Glutamatergic neuron (in vitro differentiated cells): Measurements from ENCODE around the gene FMN1. TPM values are rescaled to one million over a fixed set of nuclear protein-coding genes. Genes with fewer than 3 reads are reported as not detected.
A peak's percentile ranks its signal among the peaks of the same experiment; 100 is the strongest.

Experiments used
- DNase-seq: peaks from one replicate; pipeline ENCODE4 v3.0.0; 2022
- H3K27ac Mint-ChIP-seq: one replicate; pipeline ENCODE4 v1.8.0; 2020; ENCODE audit warnings: mild to moderate bottlenecking, mixed read lengths, inconsistent platforms; ENCODE audit not compliant: unreplicated experiment
- H3K27me3 Mint-ChIP-seq: one replicate; pipeline ENCODE4 v1.8.0; 2020; ENCODE audit warnings: mild to moderate bottlenecking, moderate library complexity, mixed read lengths, inconsistent platforms; ENCODE audit not compliant: unreplicated experiment
- H3K36me3 Mint-ChIP-seq: one replicate; pipeline ENCODE4 v1.8.0; 2020; ENCODE audit warnings: mild to moderate bottlenecking, mixed read lengths, inconsistent platforms; ENCODE audit not compliant: unreplicated experiment
- H3K4me1 Mint-ChIP-seq: one replicate; pipeline ENCODE4 v1.8.0; 2020; ENCODE audit warnings: mild to moderate bottlenecking, low read depth, mixed read lengths, inconsistent platforms; ENCODE audit not compliant: unreplicated experiment
- H3K4me3 Mint-ChIP-seq: one replicate; pipeline ENCODE4 v1.8.0; 2020; ENCODE audit warnings: mild to moderate bottlenecking, mixed read lengths, inconsistent platforms; ENCODE audit not compliant: unreplicated experiment
- H3K9me3 Mint-ChIP-seq: one replicate; pipeline ENCODE4 v1.8.0; 2020; ENCODE audit warnings: mild to moderate bottlenecking, moderate library complexity, mixed read lengths, inconsistent platforms; ENCODE audit not compliant: unreplicated experiment
- total RNA-seq: library from RNA; stranded (reverse); fragmentation: NEBNext Ultra II Directional; extraction: Animal tissue kit (Norgen Biotek cat#: 25700); gene quantifications from one replicate; pipeline ENCODE4 v1.2.1, GENCODE V29; 2021; ENCODE audit not compliant: unreplicated experiment
- TF ChIP-seq, protein P1 (sequence below): fragments of 200-600 bp; sonication (generic); IDR thresholded peaks from one replicate; pipeline ENCODE4 v1.5.0; 2021; ENCODE audit not compliant: partially characterized antibody, unreplicated experiment

Gene FMN1
- total RNA-seq, 1 donor from 2014 or later = 1.1 TPM

DNA sequence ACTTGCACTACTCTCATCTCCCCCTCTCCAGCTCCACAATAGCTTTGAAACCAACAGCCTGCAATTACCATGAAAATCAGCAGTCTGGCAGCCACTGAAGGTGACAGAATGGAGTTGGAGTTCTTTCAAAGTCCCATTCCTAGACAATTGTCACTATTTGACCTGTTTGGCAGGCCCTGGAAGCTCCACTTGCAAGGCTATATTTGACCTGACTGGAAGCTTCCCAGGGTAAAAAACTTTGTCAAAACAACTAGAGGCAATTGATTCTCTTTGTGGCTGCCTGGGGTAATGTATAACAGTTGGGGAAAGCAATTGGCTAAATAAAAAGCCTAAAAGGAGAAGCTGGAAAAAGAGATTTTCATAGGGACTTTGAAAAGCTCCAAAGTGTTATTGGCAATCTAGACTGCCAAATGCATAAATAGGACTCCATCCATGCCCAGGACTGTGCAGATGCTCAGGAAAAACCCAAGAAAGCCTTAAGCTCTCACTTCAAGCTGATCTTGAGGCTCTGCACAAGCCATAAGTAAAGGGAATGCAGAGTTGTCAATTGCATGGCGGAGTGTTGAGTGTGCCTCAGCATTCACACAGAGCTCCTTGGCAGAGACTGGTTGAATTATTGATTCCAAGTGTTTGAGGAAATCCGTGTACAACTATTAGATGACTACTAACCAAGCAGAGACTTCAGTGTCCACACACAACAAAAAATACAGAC, 458.4 kb downstream of the FMN1 start:
- Mint-ChIP-seq H3K27ac (no peak overlapping the region), H3K9me3 (no peaks in the 10 kb centered on the region), H3K4me3 (no peak overlapping the region), H3K4me1 (no peaks in the 10 kb centered on the region), H3K36me3 (no peaks in the 10 kb centered on the region), H3K27me3 (no peaks in the 10 kb centered on the region)
- DNase-seq = no peak
- TF ChIP-seq, protein P1, sequence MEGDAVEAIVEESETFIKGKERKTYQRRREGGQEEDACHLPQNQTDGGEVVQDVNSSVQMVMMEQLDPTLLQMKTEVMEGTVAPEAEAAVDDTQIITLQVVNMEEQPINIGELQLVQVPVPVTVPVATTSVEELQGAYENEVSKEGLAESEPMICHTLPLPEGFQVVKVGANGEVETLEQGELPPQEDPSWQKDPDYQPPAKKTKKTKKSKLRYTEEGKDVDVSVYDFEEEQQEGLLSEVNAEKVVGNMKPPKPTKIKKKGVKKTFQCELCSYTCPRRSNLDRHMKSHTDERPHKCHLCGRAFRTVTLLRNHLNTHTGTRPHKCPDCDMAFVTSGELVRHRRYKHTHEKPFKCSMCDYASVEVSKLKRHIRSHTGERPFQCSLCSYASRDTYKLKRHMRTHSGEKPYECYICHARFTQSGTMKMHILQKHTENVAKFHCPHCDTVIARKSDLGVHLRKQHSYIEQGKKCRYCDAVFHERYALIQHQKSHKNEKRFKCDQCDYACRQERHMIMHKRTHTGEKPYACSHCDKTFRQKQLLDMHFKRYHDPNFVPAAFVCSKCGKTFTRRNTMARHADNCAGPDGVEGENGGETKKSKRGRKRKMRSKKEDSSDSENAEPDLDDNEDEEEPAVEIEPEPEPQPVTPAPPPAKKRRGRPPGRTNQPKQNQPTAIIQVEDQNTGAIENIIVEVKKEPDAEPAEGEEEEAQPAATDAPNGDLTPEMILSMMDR = no peak

DNA sequence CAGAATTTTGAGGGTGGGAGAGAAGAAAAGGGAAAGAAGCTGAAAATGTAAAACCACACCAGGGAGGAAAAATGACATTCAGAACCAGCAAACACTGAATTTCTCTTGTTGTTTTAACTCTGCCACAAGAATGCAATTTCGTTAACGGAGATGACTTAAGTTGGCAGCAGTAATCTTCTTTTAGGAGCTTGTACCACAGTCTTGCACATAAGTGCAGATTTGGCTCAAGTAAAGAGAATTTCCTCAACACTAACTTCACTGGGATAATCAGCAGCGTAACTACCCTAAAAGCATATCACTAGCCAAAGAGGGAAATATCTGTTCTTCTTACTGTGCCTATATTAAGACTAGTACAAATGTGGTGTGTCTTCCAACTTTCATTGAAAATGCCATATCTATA, 461.2 kb downstream of the FMN1 start:
- peaks cover 4% of the 10 kb centered on the region for H3K36me3 Mint-ChIP-seq
- no peaks in the 10 kb centered on the region for H3K9me3 Mint-ChIP-seq
- H3K4me1 Mint-ChIP-seq = no peaks in the 10 kb centered on the region
- TF ChIP-seq, protein P1 = no peak
- H3K27me3 Mint-ChIP-seq = peaks cover 3% of the 10 kb centered on the region
- no peak overlapping the region for H3K27ac Mint-ChIP-seq
- H3K4me3 Mint-ChIP-seq = no peak overlapping the region
- DNase-seq = no peak

DNA sequence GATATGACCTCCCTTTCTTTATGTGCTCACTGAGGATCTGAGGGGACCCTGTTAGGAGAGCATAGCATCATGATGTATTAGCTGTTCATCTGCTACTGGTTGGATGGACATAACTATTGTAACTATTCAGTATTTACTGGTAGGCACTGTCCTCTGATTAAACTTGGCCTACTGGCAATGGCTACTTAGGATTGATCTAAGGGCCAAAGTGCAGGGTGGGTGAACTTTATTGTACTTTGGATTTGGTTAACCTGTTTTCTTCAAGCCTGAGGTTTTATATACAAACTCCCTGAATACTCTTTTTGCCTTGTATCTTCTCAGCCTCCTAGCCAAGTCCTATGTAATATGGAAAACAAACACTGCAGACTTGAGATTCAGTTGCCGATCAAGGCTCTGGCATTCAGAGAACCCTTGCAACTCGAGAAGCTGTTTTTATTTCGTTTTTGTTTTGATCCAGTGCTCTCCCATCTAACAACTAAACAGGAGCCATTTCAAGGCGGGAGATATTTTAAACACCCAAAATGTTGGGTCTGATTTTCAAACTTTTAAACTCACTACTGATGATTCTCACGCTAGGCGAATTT, 461.8 kb downstream of the FMN1 start:
- H3K4me1 Mint-ChIP-seq = no peaks in the 10 kb centered on the region
- TF ChIP-seq, protein P1 = no peak
- H3K27me3 Mint-ChIP-seq = peaks cover 3% of the 10 kb centered on the region
- H3K9me3 Mint-ChIP-seq = no peaks in the 10 kb centered on the region
- no peak overlapping the region for H3K27ac Mint-ChIP-seq
- DNase-seq = no peak
- H3K36me3 Mint-ChIP-seq = peaks cover 4% of the 10 kb centered on the region
- H3K4me3 Mint-ChIP-seq = no peak overlapping the region

DNA sequence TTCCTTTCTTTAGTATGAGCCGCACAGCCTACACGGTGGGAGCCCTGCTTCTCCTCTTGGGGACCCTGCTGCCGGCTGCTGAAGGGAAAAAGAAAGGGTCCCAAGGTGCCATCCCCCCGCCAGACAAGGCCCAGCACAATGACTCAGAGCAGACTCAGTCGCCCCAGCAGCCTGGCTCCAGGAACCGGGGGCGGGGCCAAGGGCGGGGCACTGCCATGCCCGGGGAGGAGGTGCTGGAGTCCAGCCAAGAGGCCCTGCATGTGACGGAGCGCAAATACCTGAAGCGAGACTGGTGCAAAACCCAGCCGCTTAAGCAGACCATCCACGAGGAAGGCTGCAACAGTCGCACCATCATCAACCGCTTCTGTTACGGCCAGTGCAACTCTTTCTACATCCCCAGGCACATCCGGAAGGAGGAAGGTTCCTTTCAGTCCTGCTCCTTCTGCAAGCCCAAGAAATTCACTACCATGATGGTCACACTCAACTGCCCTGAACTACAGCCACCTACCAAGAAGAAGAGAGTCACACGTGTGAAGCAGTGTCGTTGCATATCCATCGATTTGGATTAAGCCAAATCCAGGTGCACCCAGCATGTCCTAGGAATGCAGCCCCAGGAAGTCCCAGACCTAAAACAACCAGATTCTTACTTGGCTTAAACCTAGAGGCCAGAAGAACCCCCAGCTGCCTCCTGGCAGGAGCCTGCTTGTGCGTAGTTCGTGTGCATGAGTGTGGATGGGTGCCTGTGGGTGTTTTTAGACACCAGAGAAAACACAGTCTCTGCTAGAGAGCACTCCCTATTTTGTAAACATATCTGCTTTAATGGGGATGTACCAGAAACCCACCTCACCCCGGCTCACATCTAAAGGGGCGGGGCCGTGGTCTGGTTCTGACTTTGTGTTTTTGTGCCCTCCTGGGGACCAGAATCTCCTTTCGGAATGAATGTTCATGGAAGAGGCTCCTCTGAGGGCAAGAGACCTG, 463.5 kb downstream of the FMN1 start:
- H3K4me1 Mint-ChIP-seq = no peaks in the 10 kb centered on the region
- peak; percentile 32 for DNase-seq
- TF ChIP-seq, protein P1 = no peak
- H3K36me3 Mint-ChIP-seq = peaks cover 4% of the 10 kb centered on the region
- peaks cover 4% of the 10 kb centered on the region for H3K27me3 Mint-ChIP-seq
- H3K4me3 Mint-ChIP-seq = no peak overlapping the region
- H3K27ac Mint-ChIP-seq = no peak overlapping the region
- H3K9me3 Mint-ChIP-seq = no peaks in the 10 kb centered on the region
